Chondrocyte (in vitro differentiated cells): ENCODE measurements around the gene MOCOS. TPM values are rescaled to one million over a fixed set of nuclear protein-coding genes. Genes with fewer than 3 reads are reported as not detected.
A peak's percentile ranks its signal among the peaks of the same experiment; 100 is the strongest.
"Not testable (repeated sequence)": the region's sequence is repeated elsewhere in the genome, so short reads cannot be mapped to it uniquely, and the experiment has no call there.

ENCODE experiments used
- DNase-seq: peaks from one replicate; pipeline ENCODE4 v3.0.0; 2021; ENCODE audit warnings: mixed read lengths, low spot score
- H3K27ac Mint-ChIP-seq: one replicate; pipeline ENCODE4 v1.8.0; 2021; ENCODE audit warnings: mild to moderate bottlenecking, moderate library complexity, mixed read lengths; ENCODE audit not compliant: unreplicated experiment
- H3K27me3 Mint-ChIP-seq: 2 replicates; pipeline ENCODE4 v1.8.0; 2021; ENCODE audit warnings: low read depth, mixed read lengths
- H3K36me3 Mint-ChIP-seq: 2 replicates; pipeline ENCODE4 v1.8.0; 2021; ENCODE audit warnings: low read depth, mixed read lengths
- H3K4me1 Mint-ChIP-seq: 2 replicates; pipeline ENCODE4 v1.8.0; 2021; ENCODE audit warnings: low read depth, mild to moderate bottlenecking, mixed read lengths
- H3K4me3 Mint-ChIP-seq: one replicate; pipeline ENCODE4 v1.8.0; 2021; ENCODE audit warnings: mild to moderate bottlenecking, moderate library complexity, mixed read lengths; ENCODE audit not compliant: unreplicated experiment
- H3K9me3 Mint-ChIP-seq: 2 replicates; pipeline ENCODE4 v1.8.0; 2021; ENCODE audit warnings: low read depth, mixed read lengths
- total RNA-seq: library from RNA; stranded (reverse); gene quantifications from 3 replicates; pipeline ENCODE4 v1.2.1, GENCODE V29; 2021
- TF ChIP-seq, protein P1 (sequence below): fragments of 200-600 bp; sonication (generic); IDR thresholded peaks from 2 replicates; pipeline ENCODE4 v1.5.0; 2021; ENCODE audit warnings: antibody characterized with exemption, mild to moderate bottlenecking, moderate library complexity

MOCOS gene
- total RNA-seq, 1 donor from 2014 or later: 13.2 TPM

DNA sequence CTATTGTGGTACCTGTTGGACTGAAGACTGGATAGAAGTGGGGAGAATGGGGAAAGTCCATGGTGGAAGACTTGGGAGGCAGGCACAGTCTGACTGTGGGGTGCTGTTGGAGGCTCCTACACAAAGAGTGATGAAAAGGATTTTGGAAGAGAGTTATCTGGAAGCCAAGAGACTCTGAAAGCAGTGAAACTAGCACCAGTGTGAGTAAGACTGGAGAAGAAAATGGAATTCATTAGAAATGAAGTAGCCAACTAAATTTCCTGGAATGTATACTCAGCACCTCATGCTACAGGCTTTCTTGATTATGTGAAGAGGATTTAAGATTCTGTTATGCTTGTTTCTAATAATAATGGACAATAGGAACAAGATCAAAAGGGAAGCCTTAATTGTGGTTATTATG, 29.9 kb upstream of the MOCOS start:
- TF ChIP-seq, protein P1, sequence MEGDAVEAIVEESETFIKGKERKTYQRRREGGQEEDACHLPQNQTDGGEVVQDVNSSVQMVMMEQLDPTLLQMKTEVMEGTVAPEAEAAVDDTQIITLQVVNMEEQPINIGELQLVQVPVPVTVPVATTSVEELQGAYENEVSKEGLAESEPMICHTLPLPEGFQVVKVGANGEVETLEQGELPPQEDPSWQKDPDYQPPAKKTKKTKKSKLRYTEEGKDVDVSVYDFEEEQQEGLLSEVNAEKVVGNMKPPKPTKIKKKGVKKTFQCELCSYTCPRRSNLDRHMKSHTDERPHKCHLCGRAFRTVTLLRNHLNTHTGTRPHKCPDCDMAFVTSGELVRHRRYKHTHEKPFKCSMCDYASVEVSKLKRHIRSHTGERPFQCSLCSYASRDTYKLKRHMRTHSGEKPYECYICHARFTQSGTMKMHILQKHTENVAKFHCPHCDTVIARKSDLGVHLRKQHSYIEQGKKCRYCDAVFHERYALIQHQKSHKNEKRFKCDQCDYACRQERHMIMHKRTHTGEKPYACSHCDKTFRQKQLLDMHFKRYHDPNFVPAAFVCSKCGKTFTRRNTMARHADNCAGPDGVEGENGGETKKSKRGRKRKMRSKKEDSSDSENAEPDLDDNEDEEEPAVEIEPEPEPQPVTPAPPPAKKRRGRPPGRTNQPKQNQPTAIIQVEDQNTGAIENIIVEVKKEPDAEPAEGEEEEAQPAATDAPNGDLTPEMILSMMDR: no peak
- H3K4me3 Mint-ChIP-seq: no peak overlapping the region
- no peak for DNase-seq
- no peaks in the 10 kb centered on the region for H3K27me3 Mint-ChIP-seq
- H3K4me1 Mint-ChIP-seq: peaks cover 46% of the 10 kb centered on the region
- no peaks in the 10 kb centered on the region for H3K9me3 Mint-ChIP-seq
- H3K27ac Mint-ChIP-seq: peak overlapping the region; percentile 93
- peaks cover 41% of the 10 kb centered on the region for H3K36me3 Mint-ChIP-seq

DNA sequence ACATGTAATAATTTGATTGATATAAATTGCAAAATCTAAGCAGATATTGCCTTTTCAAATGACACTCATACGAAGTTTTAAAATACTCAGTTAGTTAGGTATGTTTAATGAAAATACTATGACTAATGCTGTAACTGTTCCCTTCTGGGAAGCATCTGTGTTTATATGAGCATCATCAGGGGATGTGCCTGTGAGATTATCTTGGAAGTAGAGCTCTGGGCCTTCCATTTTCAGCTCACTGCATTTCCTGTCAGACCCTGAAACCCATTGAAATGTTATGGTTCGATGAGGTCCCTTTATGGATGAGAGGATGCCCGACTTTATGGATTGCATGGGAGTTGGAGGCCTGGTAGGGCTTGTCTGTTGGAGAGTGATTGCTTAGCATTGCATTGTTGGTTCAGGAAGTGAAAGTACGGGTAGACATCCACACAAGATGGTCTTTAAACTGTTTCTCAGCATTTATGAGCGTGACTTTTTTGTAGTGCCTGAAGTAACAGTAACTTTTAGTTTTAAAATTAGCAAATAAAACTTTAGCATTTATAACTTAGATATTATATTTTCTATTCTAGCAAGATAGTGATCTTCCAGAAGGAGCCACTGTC, 28.9 kb upstream of the MOCOS start:
- TF ChIP-seq, protein P1: no peak
- Mint-ChIP-seq H3K4me3 (no peak overlapping the region), H3K4me1 (peaks cover 37% of the 10 kb centered on the region), H3K27me3 (no peaks in the 10 kb centered on the region), H3K27ac (peak overlapping the region; percentile 93), H3K9me3 (no peaks in the 10 kb centered on the region), H3K36me3 (peaks cover 39% of the 10 kb centered on the region)
- DNase-seq: no peak

DNA sequence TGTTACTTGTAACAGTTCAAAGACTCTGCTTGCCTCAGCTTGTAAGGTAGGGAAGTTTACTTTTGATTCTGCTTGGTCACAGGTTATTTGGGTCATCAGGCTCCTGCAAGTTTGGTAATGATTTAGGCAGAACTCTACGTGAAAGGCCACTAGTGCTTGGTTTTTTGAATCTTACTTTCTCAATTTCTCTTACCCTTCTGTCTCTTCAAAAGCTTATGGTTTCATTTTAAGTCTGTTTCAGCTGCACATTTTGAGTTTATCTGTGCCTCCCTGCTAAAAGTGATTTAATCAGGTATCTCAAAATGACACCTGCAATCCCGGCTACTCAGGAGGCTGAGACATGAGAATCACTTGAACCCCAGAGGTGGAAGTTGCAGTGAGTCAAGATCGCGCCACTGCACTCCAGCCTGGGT, 26.3 kb upstream of the MOCOS start:
- TF ChIP-seq, protein P1: no peak
- H3K4me3 Mint-ChIP-seq: no peak overlapping the region
- H3K27me3 Mint-ChIP-seq: no peaks in the 10 kb centered on the region
- H3K27ac Mint-ChIP-seq: no peak overlapping the region
- DNase-seq: no peak
- H3K36me3 Mint-ChIP-seq: peaks cover 49% of the 10 kb centered on the region
- no peaks in the 10 kb centered on the region for H3K9me3 Mint-ChIP-seq
- peaks cover 32% of the 10 kb centered on the region for H3K4me1 Mint-ChIP-seq

DNA sequence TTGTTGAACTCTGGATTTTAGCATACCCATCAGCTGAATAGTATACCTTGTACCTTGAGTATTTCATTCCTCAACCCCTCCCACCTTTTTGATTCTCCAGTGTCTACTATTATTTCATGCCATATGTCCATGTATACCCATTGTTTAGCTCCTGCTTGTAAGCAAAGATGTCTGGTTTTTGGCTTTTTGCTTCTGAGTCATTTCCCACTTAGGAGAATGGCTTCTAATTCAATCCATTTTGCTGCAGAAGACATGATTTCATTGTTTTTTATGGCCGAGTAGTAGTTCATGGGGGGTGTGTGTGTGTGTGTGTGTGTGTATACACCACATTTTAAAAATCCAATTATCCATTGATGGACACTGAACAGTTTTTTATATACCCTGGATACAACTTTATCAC, 24.3 kb upstream of the MOCOS start:
- TF ChIP-seq, protein P1: no peak
- Mint-ChIP-seq H3K36me3 (peaks cover 43% of the 10 kb centered on the region), H3K4me3 (no peak overlapping the region), H3K27ac (peak overlapping the region; percentile 68), H3K4me1 (peaks cover 18% of the 10 kb centered on the region), H3K27me3 (no peaks in the 10 kb centered on the region), H3K9me3 (no peaks in the 10 kb centered on the region)
- DNase-seq: no peak

DNA sequence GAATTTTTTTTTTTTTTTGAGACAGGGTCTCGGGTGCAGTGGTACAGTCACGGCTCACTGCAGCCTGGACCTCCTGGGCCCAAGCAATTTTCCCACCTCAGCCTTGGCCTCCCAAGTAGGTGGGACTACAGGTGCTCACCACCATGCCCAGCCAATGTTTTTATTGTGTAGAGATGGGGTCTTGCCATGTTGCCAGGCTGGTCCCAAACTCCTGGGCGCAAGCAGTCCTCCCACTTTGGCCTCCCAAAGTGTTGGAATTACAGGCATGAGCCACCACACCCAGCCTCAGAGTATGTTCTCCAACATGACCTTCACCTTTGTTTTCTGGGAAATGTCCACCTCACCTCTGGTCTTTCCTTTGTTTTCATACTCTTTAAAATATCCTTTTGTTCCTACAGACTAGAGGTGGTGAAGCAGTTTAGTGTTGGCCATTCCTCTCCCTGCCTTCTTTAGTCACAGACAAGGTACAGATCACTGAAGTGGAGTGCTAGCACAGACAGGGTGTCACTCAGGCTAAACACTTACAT, 19.5 kb upstream of the MOCOS start:
- Mint-ChIP-seq H3K27me3 (no peaks in the 10 kb centered on the region), H3K36me3 (peaks cover 37% of the 10 kb centered on the region), H3K9me3 (no peaks in the 10 kb centered on the region), H3K4me3 (no peak overlapping the region), H3K27ac (no peak overlapping the region), H3K4me1 (peaks cover 4% of the 10 kb centered on the region)
- TF ChIP-seq, protein P1: no peak
- DNase-seq: no peak

DNA sequence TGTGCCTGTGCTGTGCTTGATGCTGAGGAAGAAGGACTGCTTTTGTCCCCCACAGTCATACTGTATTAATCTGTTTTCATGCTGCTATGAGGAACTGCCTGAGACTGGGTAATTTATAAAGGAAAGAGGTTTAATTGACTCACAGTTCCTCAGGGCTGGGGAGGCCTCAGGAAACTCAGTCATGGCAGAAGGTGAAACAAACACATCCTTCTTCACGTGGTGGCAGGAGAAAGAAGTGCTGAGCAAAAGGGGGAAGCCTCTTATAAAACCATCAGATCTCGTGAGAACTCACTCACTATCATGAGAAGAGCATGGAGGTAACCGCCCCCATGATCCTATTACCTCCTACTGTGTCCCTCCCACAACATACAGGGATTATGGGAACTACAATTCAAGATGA, 19.0 kb upstream of the MOCOS start:
- H3K36me3 Mint-ChIP-seq: peaks cover 35% of the 10 kb centered on the region
- not testable (repeated sequence) for DNase-seq, H3K9me3 Mint-ChIP-seq, H3K4me3 Mint-ChIP-seq, H3K27ac Mint-ChIP-seq, H3K4me1 Mint-ChIP-seq, H3K27me3 Mint-ChIP-seq
